ENCODE results near the gene GPR34.
"Not testable (repeated sequence)": the region's sequence is repeated elsewhere in the genome, so short reads cannot be mapped to it uniquely, and the experiment has no call there.

GPR34 gene

GRCh38 chrX:41671082-41671481 lies 17.7 kb upstream of the GPR34 start:
- Histone ChIP-seq H3K4me3 (replicated peaks; ENCODE audit: low read depth, low read length) (no peak overlapping the region), H3K36me3 (ENCODE audit: control insufficient read depth, insufficient read depth, low read length) (no peaks in the 10 kb centered on the region), H3K27me3 (replicated peaks; ENCODE audit: control insufficient read depth, insufficient read depth, low read length) (no peaks in the 10 kb centered on the region)
- TF ChIP-seq, protein P1, sequence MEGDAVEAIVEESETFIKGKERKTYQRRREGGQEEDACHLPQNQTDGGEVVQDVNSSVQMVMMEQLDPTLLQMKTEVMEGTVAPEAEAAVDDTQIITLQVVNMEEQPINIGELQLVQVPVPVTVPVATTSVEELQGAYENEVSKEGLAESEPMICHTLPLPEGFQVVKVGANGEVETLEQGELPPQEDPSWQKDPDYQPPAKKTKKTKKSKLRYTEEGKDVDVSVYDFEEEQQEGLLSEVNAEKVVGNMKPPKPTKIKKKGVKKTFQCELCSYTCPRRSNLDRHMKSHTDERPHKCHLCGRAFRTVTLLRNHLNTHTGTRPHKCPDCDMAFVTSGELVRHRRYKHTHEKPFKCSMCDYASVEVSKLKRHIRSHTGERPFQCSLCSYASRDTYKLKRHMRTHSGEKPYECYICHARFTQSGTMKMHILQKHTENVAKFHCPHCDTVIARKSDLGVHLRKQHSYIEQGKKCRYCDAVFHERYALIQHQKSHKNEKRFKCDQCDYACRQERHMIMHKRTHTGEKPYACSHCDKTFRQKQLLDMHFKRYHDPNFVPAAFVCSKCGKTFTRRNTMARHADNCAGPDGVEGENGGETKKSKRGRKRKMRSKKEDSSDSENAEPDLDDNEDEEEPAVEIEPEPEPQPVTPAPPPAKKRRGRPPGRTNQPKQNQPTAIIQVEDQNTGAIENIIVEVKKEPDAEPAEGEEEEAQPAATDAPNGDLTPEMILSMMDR (IDR thresholded peaks at IDR 0.05; ENCODE audit: insufficient read depth, low read length, poor library complexity, severe bottlenecking) = no peak
- no peak for DNase-seq (ENCODE audit: extremely low read depth, insufficient read length)

DNA sequence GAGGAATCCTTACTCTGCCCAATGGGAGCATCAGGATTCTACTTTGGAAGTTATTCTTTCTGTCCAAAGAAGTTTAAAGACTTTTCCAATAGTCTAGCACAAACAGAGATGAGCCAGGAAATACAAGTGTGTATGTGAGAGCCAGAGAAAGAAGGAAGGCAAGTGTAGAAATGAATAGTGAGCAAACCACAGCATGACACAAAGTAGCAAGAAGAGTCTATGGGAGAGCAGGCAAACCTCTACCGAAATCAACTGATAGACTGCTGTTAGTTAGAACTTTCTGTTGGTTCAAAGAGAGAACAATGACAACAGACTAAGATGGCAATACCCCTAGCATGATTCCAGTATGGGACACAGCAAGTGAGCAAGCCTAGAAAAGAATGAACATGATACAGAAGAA lies 16.1 kb upstream of the GPR34 start:
- Histone ChIP-seq H3K36me3 (ENCODE audit: control insufficient read depth, insufficient read depth, low read length) (no peaks in the 10 kb centered on the region), H3K4me3 (replicated peaks; ENCODE audit: low read depth, low read length) (no peak overlapping the region), H3K27me3 (replicated peaks; ENCODE audit: control insufficient read depth, insufficient read depth, low read length) (no peaks in the 10 kb centered on the region)
- no peak for DNase-seq (ENCODE audit: extremely low read depth, insufficient read length)
- TF ChIP-seq, protein P1 (IDR thresholded peaks at IDR 0.05; ENCODE audit: insufficient read depth, low read length, poor library complexity, severe bottlenecking) = no peak

GRCh38 chrX:41676361-41676760 lies 12.4 kb upstream of the GPR34 start:
- DNase-seq (ENCODE audit: extremely low read depth, insufficient read length); H3K27me3 ChIP-seq (replicated peaks; ENCODE audit: control insufficient read depth, insufficient read depth, low read length); H3K4me3 ChIP-seq (replicated peaks; ENCODE audit: low read depth, low read length); H3K36me3 ChIP-seq (ENCODE audit: control insufficient read depth, insufficient read depth, low read length): not testable (repeated sequence)

DNA sequence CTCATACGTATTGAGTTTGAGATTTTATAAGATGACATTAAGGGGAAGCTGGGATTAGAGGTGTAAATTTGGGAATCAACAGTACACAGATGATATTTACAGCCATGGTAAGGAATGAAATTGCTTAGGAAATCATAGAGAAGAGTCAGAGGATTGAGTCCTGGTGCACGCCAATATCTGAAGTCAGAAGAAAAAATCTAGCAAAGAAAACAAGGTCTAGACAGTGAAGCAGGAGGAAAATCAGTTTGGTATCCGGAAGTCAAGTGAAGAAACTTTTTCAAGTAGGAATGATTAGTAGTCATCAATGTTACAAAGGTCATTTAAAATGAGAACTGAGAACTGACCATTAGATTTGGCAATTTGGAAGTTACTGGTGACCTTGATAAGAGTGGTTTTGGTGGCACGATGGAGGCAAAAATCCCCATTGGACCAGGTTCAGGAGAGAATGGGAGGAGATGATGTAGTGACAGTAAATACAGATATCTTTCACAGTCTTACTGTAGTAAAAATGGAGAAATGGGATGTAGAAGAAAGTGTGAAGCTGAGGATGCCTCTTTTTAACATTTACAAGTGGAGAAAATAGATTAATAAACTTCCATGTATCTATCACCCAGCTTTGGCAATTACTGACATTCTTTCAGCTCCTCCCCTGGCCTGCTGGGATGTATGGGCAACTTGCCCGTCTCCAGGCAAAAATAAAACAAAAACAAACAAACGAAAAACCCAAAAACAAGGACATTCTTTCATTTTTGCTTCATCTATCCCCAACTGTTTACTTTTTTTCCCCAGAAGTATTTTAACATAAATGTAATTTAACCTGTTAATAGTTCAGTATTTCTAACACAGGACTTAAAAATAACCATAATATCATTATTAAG lies 11.4 kb upstream of the GPR34 start:
- Histone ChIP-seq H3K27me3 (replicated peaks; ENCODE audit: control insufficient read depth, insufficient read depth, low read length) (no peaks in the 10 kb centered on the region), H3K4me3 (replicated peaks; ENCODE audit: low read depth, low read length) (no peak overlapping the region), H3K36me3 (ENCODE audit: control insufficient read depth, insufficient read depth, low read length) (no peaks in the 10 kb centered on the region)
- TF ChIP-seq, protein P1 (IDR thresholded peaks at IDR 0.05; ENCODE audit: insufficient read depth, low read length, poor library complexity, severe bottlenecking) = no peak
- DNase-seq (ENCODE audit: extremely low read depth, insufficient read length) = no peak

GRCh38 chrX:41684138-41684537 lies 4.6 kb upstream of the GPR34 start:
- DNase-seq (ENCODE audit: extremely low read depth, insufficient read length) = no peak
- no peak overlapping the region for H3K4me3 ChIP-seq (replicated peaks; ENCODE audit: low read depth, low read length)

GRCh38 chrX:41684940-41685339 lies 3.8 kb upstream of the GPR34 start:
- H3K4me3 ChIP-seq (replicated peaks; ENCODE audit: low read depth, low read length) = no peak overlapping the region
- TF ChIP-seq, protein P1 (IDR thresholded peaks at IDR 0.05; ENCODE audit: insufficient read depth, low read length, poor library complexity, severe bottlenecking) = no peak
- DNase-seq (ENCODE audit: extremely low read depth, insufficient read length) = no peak

More at GRCh38 chrX:41684138-41684537, 4.6 kb upstream of the GPR34 start:
- Histone ChIP-seq H3K27me3 (replicated peaks; ENCODE audit: control insufficient read depth, insufficient read depth, low read length) (no peaks in the 10 kb centered on the region), H3K36me3 (ENCODE audit: control insufficient read depth, insufficient read depth, low read length) (no peaks in the 10 kb centered on the region)
- TF ChIP-seq, protein P1 (IDR thresholded peaks at IDR 0.05; ENCODE audit: insufficient read depth, low read length, poor library complexity, severe bottlenecking) = no peak

More at GRCh38 chrX:41684940-41685339, 3.8 kb upstream of the GPR34 start:
- no peaks in the 10 kb centered on the region for H3K27me3 ChIP-seq (replicated peaks; ENCODE audit: control insufficient read depth, insufficient read depth, low read length)
- H3K36me3 ChIP-seq (ENCODE audit: control insufficient read depth, insufficient read depth, low read length) = no peaks in the 10 kb centered on the region
